PC-3 (cell line): ENCODE measurements around the gene CACNA1B. TPM values are rescaled to one million over a fixed set of nuclear protein-coding genes. Genes with fewer than 3 reads are reported as not detected.

ENCODE experiments used
- ATAC-seq: fragments of 200-7000 bp; cut with Tn5 transposase; 2 replicates; pipeline ENCODE4 v1.9.1; 2020; ENCODE audit warnings: mild to moderate bottlenecking, moderate library complexity
- BruUV-seq: library from RNA; stranded (reverse); fragments of 400-500 nt; replicated peaks from 2 replicates; lab custom pipeline; 2021; lab: Mats Ljungman, UMichigan
- CTCF ChIA-PET: fragments of 300-600 bp; sonication (Branson Sonifier 250); formaldehyde crosslinking; loops from one replicate; lab custom pipeline; 2022; ENCODE audit warnings: antibody characterized with exemption; lab: Charles Lee
- POLR2A ChIA-PET: fragments of 300-600 bp; sonication (Branson Sonifier 250); formaldehyde crosslinking; loops from one replicate; lab custom pipeline; 2022; ENCODE audit warnings: antibody characterized with exemption; ENCODE audit not compliant: unreplicated experiment; lab: Charles Lee
- DNase-seq: peaks from one replicate; pipeline ENCODE4 v3.0.0-alpha.2; 2015
- H2AFZ ChIP-seq: fragments of 300-600 bp; sonication (generic); 2 replicates; pipeline ENCODE4 v1.6.0; 2016; ENCODE audit warnings: antibody characterized with exemption, low read length
- H3F3A ChIP-seq: fragments of 300-600 bp; sonication (generic); one replicate; pipeline ENCODE4 v1.6.0; 2017; ENCODE audit warnings: antibody characterized with exemption, low read length, control low read depth, mild to moderate bottlenecking; ENCODE audit not compliant: unreplicated experiment
- H3K27ac ChIP-seq: fragments of 300-600 bp; sonication (generic); 2 replicates; pipeline ENCODE4 v1.5.1; 2016; ENCODE audit warnings: mild to moderate bottlenecking, low read length
- H3K27me3 ChIP-seq: fragments of 300-600 bp; sonication (generic); 2 replicates; pipeline ENCODE4 v1.6.1; 2016; ENCODE audit warnings: low read length, mixed read lengths
- H3K36me3 ChIP-seq: fragments of 300-600 bp; sonication (generic); 2 replicates; pipeline ENCODE4 v1.6.1; 2016; ENCODE audit warnings: low read depth, mixed run types, low read length, mixed read lengths
- H3K4me1 ChIP-seq: fragments of 300-600 bp; sonication (generic); 2 replicates; pipeline ENCODE4 v1.5.1; 2016; ENCODE audit warnings: low read length; ENCODE audit not compliant: insufficient read depth
- H3K4me2 ChIP-seq: fragments of 300-600 bp; sonication (generic); 2 replicates; pipeline ENCODE4 v1.6.0; 2016; ENCODE audit warnings: low read length
- H3K4me3 ChIP-seq: fragments of 300-600 bp; sonication (generic); 2 replicates; pipeline ENCODE4 v1.5.1; 2016; ENCODE audit warnings: mild to moderate bottlenecking, low read length, mixed read lengths
- H3K79me2 ChIP-seq: fragments of 300-600 bp; sonication (generic); 2 replicates; pipeline ENCODE4 v1.6.1; 2017; ENCODE audit warnings: low read length, mixed read lengths
- H3K9ac ChIP-seq: fragments of 300-600 bp; sonication (generic); 2 replicates; pipeline ENCODE4 v1.6.0; 2016; ENCODE audit warnings: mild to moderate bottlenecking, low read length
- H3K9me2 ChIP-seq: fragments of 300-600 bp; sonication (generic); replicated peaks from 2 replicates; pipeline ENCODE4 v1.6.1; 2016; ENCODE audit warnings: mixed run types, low read length, mixed read lengths
- H3K9me3 ChIP-seq: fragments of 300-600 bp; sonication (generic); 2 replicates; pipeline ENCODE4 v1.6.1; 2016; ENCODE audit warnings: low read length, mixed read lengths
- H4K20me1 ChIP-seq: fragments of 300-600 bp; sonication (generic); 2 replicates; pipeline ENCODE4 v1.6.1; 2016; ENCODE audit warnings: low read length, mixed read lengths
- CTCF ChIP-seq: fragments of 300-600 bp; sonication (generic); conservative IDR thresholded peaks from 2 replicates; pipeline ENCODE4 v1.5.1; 2017; ENCODE audit warnings: antibody characterized with exemption, low read depth, mild to moderate bottlenecking, low read length
- EZH2 ChIP-seq: fragments of 300-600 bp; sonication (generic); IDR thresholded peaks from one replicate; pipeline ENCODE4 v1.6.1; 2017; ENCODE audit warnings: antibody characterized with exemption, mild to moderate bottlenecking, low read length; ENCODE audit not compliant: unreplicated experiment
- EZH2phosphoT487 ChIP-seq: fragments of 300-600 bp; sonication (generic); IDR thresholded peaks from 2 replicates; pipeline ENCODE4 v1.6.1; 2018; ENCODE audit warnings: mild to moderate bottlenecking, antibody characterized with exemption, low read length, borderline replicate concordance
- intact Hi-C: fragments of 100-400 bp; cut with micrococcal nuclease; formaldehyde crosslinking; loops from 2 replicates; pipeline ENCODE4 v1.9.0; 2023
- total RNA-seq: library from RNA; depleted of rRNA; stranded (reverse); fragments of >200 nt; gene quantifications from 2 replicates; pipeline ENCODE4 v1.2.3, GENCODE V29; 2014

CACNA1B gene
- total RNA-seq, 1 experiment from 2014 or later: not detected

- Histone ChIP-seq H3K9ac (no peak overlapping the region), H3K9me3 (no peaks in the 10 kb centered on the region), H3K27ac (no peak overlapping the region), H3F3A (no peaks in the 10 kb centered on the region), H3K79me2 (no peaks in the 10 kb centered on the region), H3K36me3 (no peaks in the 10 kb centered on the region), H3K27me3 (peaks cover 16% of the 10 kb centered on the region), H3K4me3 (no peak overlapping the region), H3K9me2 (no peaks in the 10 kb centered on the region), H2AFZ (no peak overlapping the region), H3K4me1 (no peaks in the 10 kb centered on the region), H3K4me2 (no peak overlapping the region), H4K20me1 (no peaks in the 10 kb centered on the region)
- TF ChIP-seq CTCF (no peak), EZH2phosphoT487 (no peak), EZH2 (no peak)
- ATAC-seq (no peak), DNase-seq (no peak)
- POLR2A ChIA-PET: no interaction called here
- no TSS peak for BruUV-seq
- CTCF ChIA-PET: no interaction called here
- intact Hi-C loops: no loop called here
Measured at GRCh38 chr9:138023394-138024124, 146.0 kb downstream of the CACNA1B start.

- Histone ChIP-seq H3K9me2 (no peaks in the 10 kb centered on the region), H3K27ac (no peak overlapping the region), H3K79me2 (no peaks in the 10 kb centered on the region), H3K9ac (no peak overlapping the region), H3K4me3 (no peak overlapping the region), H2AFZ (no peak overlapping the region), H3F3A (no peaks in the 10 kb centered on the region), H3K4me2 (no peak overlapping the region), H3K36me3 (no peaks in the 10 kb centered on the region), H3K9me3 (no peaks in the 10 kb centered on the region), H4K20me1 (no peaks in the 10 kb centered on the region), H3K27me3 (peaks cover 16% of the 10 kb centered on the region), H3K4me1 (no peaks in the 10 kb centered on the region)
- TF ChIP-seq EZH2phosphoT487 (no peak), EZH2 (no peak), CTCF (no peak)
- ATAC-seq (no peak), DNase-seq (no peak)
- intact Hi-C loops: no loop called here
- ChIA-PET CTCF (no interaction called here), POLR2A (no interaction called here)
- BruUV-seq: no TSS peak
Measured at GRCh38 chr9:138024131-138024530, 146.5 kb downstream of the CACNA1B start.

- ATAC-seq: no peak
- no peak for DNase-seq
- Histone ChIP-seq H3K4me1 (no peaks in the 10 kb centered on the region), H3K9me3 (no peaks in the 10 kb centered on the region), H3F3A (no peaks in the 10 kb centered on the region), H3K27me3 (peaks cover 16% of the 10 kb centered on the region), H4K20me1 (no peaks in the 10 kb centered on the region), H3K79me2 (no peaks in the 10 kb centered on the region), H3K9ac (no peak overlapping the region), H3K4me2 (no peak overlapping the region), H3K27ac (no peak overlapping the region), H3K9me2 (no peaks in the 10 kb centered on the region), H3K36me3 (no peaks in the 10 kb centered on the region), H2AFZ (no peak overlapping the region), H3K4me3 (no peak overlapping the region)
- BruUV-seq: no TSS peak
- ChIA-PET POLR2A (no interaction called here), CTCF (no interaction called here)
- TF ChIP-seq CTCF: no peak
- TF ChIP-seq EZH2: no peak
- TF ChIP-seq EZH2phosphoT487: no peak
- intact Hi-C loops: no loop called here
Measured at GRCh38 chr9:138024831-138025291, 147.3 kb downstream of the CACNA1B start.
